SK-N-MC (cell line): ENCODE data around the gene LRP1B.
"Not testable (repeated sequence)": the region's sequence is repeated elsewhere in the genome, so short reads cannot be mapped to it uniquely, and the experiment has no call there.

Experiments
- DNase-seq: peaks from one replicate; pipeline ENCODE4 v3.0.0-alpha.2; 2011; ENCODE audit warnings: low read depth, low spot score
- H3K27ac ChIP-seq: fragments of 200-600 bp; sonication (generic); 2 replicates; pipeline ENCODE4 v1.5.1; 2016; ENCODE audit warnings: mixed run types
- H3K36me3 ChIP-seq: fragments of 200-600 bp; sonication (generic); 2 replicates; pipeline ENCODE4 v1.6.1; 2017; ENCODE audit warnings: antibody characterized with exemption, low read length, mixed read lengths; ENCODE audit not compliant: insufficient read depth
- H3K4me3 ChIP-seq: fragments of 200-600 bp; sonication (generic); 2 replicates; pipeline ENCODE4 v1.5.1; 2016
- H3K9ac ChIP-seq: fragments of 200-600 bp; sonication (generic); 2 replicates; pipeline ENCODE4 v1.8.0; 2017; ENCODE audit warnings: mixed run types, mixed read lengths; ENCODE audit not compliant: insufficient read length
- H3K9me3 ChIP-seq: fragments of 200-600 bp; sonication (generic); 2 replicates; pipeline ENCODE4 v1.6.1; 2017; ENCODE audit warnings: low read depth, mild to moderate bottlenecking, antibody characterized with exemption, low read length, moderate library complexity, mixed read lengths
- EZH2 ChIP-seq: fragments of 200-600 bp; sonication (generic); IDR thresholded peaks from one replicate; pipeline ENCODE4 v1.6.1; 2017; ENCODE audit warnings: antibody characterized with exemption
- FOXP2 ChIP-seq: optimal IDR thresholded peaks from 2 replicates; pipeline ENCODE3; 2011; ENCODE audit warnings: mild to moderate bottlenecking, moderate library complexity; ENCODE audit not compliant: insufficient read depth; ENCODE audit errors: extremely low read length, control extremely low read depth
- POLR2AphosphoS5 ChIP-seq: IDR thresholded peaks from 2 replicates; pipeline ENCODE4 v1.6.1; 2012; ENCODE audit warnings: mild to moderate bottlenecking, low read depth, low read length, borderline replicate concordance

LRP1B gene

DNA sequence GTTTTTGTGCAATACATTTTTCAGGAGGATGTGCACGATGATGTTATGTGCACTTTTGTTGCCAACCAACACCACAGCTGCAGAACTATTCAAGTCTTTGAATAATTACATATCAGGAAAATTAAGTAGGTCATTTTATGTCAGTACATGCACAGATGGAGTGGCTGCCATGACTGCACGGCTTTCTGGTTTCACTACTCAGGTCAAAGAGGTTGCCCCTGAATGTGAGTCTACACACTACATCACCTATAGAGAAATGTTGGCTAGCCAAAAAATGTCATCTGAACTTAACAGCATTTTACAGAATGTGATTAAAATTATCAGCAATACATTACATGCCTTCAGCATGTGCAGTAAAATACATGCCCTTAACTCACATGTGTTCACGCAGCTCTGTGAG is 1713.3 kb downstream of the LRP1B start:
- no peak overlapping the region for H3K9ac ChIP-seq
- no peak for DNase-seq
- H3K27ac ChIP-seq: no peak overlapping the region
- H3K4me3 ChIP-seq: no peak overlapping the region
- no peaks in the 10 kb centered on the region for H3K36me3 ChIP-seq
- TF ChIP-seq FOXP2 (no peak), POLR2AphosphoS5 (no peak), EZH2 (no peak)
- H3K9me3 ChIP-seq: no peaks in the 10 kb centered on the region

DNA sequence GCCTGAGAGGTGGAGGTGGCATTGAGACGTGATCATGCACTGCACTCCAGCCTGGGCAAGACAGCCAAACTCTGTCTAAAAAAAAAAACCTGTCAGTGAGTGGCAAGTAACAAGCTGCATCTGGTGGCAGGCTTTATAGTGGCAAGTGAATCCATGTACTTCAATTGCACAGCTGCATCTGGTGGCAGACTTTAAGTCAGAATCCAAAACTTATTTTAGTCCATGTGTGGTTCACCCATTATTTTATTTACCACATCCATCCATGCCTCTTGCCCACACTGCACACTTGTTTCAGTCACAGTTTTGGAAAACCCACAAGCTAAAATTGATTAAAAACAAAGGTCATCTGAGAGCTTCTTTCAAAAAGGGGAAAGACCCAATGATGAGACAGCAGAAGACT is 1714.2 kb downstream of the LRP1B start:
- H3K4me3 ChIP-seq: no peak overlapping the region
- H3K27ac ChIP-seq: no peak overlapping the region
- DNase-seq: no peak
- H3K36me3 ChIP-seq: no peaks in the 10 kb centered on the region
- no peak overlapping the region for H3K9ac ChIP-seq
- no peaks in the 10 kb centered on the region for H3K9me3 ChIP-seq
- TF ChIP-seq POLR2AphosphoS5 (no peak), EZH2 (no peak), FOXP2 (no peak)

DNA sequence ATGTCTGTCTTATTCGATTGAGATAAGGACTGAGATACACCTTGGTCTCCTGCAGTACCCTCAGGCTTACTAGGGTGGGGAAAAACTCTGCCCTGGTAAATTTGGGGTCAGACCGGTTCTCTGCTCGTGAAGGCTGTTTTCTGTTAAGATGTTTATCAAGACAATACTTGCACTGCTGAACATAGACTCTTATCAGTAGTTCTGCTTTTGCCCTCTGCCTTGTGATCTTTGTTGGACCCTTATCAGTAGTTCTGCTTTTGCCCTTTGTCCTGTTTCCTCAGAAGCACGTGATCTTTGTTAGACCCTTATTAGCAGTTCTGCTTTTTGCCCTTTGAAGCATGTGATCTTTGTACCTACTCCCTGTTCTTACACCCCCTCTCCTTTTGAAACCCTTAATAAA is 1715.8 kb downstream of the LRP1B start:
- not testable (repeated sequence) for H3K27ac ChIP-seq, DNase-seq, H3K9me3 ChIP-seq, H3K9ac ChIP-seq, H3K4me3 ChIP-seq, H3K36me3 ChIP-seq

DNA sequence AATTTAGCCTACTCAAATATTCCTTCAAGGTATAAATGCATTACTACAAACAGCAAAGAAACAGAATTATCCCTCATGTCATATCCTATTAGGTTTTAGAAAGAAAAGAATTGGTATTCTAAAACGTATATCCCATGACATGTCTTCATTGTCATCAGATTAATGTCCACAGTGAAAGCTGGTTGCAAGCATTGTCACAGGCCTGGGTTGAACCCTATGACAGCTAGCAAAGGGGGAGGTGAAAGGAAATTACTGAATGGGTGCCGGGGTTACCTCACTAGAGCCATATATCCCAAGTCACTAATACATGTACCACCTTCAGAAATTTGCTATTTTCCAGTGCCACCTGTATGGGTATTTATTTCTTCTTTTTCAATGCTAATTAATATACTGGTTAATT is 1720.1 kb downstream of the LRP1B start:
- no peak overlapping the region for H3K4me3 ChIP-seq
- no peaks in the 10 kb centered on the region for H3K36me3 ChIP-seq
- no peak overlapping the region for H3K9ac ChIP-seq
- TF ChIP-seq FOXP2 (no peak), EZH2 (no peak), POLR2AphosphoS5 (no peak)
- DNase-seq: no peak
- H3K9me3 ChIP-seq: no peaks in the 10 kb centered on the region
- no peak overlapping the region for H3K27ac ChIP-seq

DNA sequence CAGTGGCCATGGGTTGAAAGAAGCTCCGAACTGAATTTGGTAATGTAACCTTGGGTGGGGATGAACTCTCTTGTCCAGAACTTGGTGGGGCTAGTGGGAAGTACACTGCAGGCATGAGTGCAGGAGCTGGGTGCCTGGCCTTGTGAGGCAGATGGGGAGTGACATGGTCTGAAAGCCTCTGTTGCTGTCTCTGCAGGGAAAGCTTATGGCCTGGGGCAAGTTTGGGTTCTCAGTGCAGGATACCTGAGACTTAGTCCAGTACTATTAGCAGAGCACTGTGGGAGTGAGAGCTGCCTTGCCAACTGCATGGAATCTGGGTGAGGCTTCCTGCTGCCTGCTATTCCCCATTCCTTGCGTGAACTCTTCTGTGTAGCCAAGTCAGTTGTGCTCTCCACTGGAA is 1729.8 kb downstream of the LRP1B start:
- H3K4me3 ChIP-seq: no peak overlapping the region
- H3K36me3 ChIP-seq: 0 out of 2 replicates have a peak, but pooled peaks cover 3% of the 10 kb centered on the region
- no peak overlapping the region for H3K9ac ChIP-seq
- TF ChIP-seq FOXP2 (no peak), EZH2 (no peak), POLR2AphosphoS5 (no peak)
- no peak for DNase-seq
- peaks cover 3% of the 10 kb centered on the region; the same call in 1 of the 2 replicates for H3K9me3 ChIP-seq
- no peak overlapping the region for H3K27ac ChIP-seq

DNA sequence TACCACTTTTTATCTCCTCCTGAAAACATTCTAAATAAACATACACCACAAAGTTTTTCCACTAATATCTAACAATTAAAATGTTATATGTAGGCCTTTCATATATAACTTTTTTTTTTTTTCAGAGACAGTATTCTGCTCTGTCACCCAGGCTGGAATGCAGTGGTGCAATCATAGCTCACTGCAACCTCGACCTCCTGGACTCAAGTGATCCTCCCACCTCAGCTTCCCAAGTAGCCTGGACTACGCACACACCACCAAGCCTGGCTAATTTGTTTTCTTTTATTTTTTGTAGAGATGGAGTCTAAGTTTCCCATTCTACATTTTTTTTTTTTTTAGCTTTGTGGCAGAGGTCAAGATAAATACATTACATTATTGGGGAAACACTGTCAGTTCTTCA is 1738.0 kb downstream of the LRP1B start:
- H3K9me3 ChIP-seq: no peaks in the 10 kb centered on the region
- no peak for DNase-seq
- TF ChIP-seq POLR2AphosphoS5 (no peak), FOXP2 (no peak), EZH2 (no peak)
- no peak overlapping the region for H3K4me3 ChIP-seq
- H3K27ac ChIP-seq: no peak overlapping the region
- no peak overlapping the region for H3K9ac ChIP-seq
- H3K36me3 ChIP-seq: no peaks in the 10 kb centered on the region

DNA sequence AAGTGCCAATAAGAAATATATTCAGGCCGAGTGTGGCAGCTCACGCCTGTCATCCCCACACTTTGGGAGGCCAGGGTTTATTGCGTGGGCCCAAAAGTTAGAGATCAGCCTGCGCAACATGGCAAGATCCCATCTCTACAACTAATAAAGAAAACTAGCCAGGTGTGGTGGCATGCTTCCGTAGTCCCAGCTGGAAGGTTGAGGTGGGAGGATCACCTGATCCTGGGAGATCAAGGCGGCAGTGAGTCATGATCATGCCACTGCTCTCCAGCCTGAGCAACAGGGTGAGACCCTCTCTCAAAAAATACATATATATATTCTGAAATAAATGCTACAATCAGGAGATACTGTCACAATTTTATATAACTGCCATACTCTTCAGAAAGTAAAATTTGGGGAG is 1745.9 kb downstream of the LRP1B start:
- Histone ChIP-seq H3K27ac (no peak overlapping the region), H3K9ac (no peak overlapping the region), H3K9me3 (no peaks in the 10 kb centered on the region), H3K4me3 (no peak overlapping the region), H3K36me3 (no peaks in the 10 kb centered on the region)
- DNase-seq: no peak
- TF ChIP-seq EZH2: no peak
- TF ChIP-seq FOXP2: no peak
- no peak for TF ChIP-seq POLR2AphosphoS5

DNA sequence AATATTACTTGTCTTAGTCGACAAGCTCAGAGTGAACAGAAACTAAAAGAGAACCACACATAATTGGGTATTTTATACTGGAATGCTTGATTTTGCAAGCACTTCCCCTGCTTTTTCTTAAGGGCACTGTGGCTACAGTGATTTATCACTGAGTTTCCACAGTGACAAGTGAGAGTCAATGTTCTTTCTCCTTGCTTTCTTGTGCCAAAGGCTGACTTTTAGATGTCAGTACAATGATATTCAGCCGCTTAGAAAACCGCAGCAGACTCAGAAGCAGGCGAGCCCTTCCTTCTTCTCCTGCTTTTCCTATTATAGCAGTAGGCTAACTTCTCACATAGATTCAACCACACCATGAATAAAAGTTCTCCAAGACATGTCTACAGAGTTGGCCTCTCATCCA is 1747.0 kb downstream of the LRP1B start:
- peak overlapping the region; percentile 67; the same call in 1 of the 2 replicates for H3K27ac ChIP-seq
- TF ChIP-seq FOXP2 (no peak), EZH2 (no peak), POLR2AphosphoS5 (no peak)
- peak overlapping the region; percentile 48 for H3K4me3 ChIP-seq
- no peaks in the 10 kb centered on the region for H3K36me3 ChIP-seq
- H3K9ac ChIP-seq: no peak overlapping the region
- no peaks in the 10 kb centered on the region for H3K9me3 ChIP-seq
- DNase-seq: no peak

DNA sequence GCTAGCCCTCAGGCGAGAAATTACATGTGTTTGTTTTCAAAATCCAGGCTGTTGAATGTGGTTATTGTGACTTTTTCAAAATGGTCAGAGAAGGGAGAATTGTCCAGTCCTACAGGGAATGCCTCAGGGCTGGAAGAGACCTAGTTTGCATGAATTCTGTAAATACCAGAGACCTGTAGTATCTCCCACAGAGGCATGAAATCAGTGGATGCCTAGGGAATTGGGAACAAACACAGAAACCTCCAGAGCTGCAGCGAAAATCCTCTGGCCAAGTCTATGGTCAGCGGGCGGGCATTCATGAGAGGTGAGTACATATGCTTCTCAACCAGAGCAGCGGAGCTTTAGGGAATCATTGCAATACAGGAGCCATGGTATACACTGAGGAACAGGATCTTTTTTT is 1754.1 kb downstream of the LRP1B start:
- no peak overlapping the region for H3K4me3 ChIP-seq
- no peak for TF ChIP-seq FOXP2
- TF ChIP-seq POLR2AphosphoS5: no peak
- TF ChIP-seq EZH2: no peak

DNA sequence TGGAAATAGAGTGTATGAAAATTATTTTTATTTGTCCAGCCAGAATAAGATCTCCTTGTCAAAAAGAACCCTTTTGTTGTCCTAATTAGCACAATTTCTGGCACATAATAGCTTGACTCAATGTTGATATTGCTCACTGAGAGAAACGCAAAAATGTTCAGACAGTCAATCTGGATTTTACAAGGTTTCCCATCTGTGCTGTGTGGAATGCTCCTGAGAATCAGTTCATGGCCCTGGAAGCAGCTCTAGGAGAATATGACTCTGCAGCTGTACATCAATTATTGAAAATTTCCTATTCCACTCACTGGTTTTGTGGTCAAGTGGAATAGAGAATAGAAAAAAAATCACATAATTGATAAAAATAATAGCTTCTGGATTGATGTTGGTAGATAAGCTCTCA is 1767.7 kb downstream of the LRP1B start:
- Histone ChIP-seq H3K27ac (no peak overlapping the region), H3K9me3 (no peaks in the 10 kb centered on the region), H3K9ac (no peak overlapping the region), H3K36me3 (no peaks in the 10 kb centered on the region), H3K4me3 (no peak overlapping the region)
- TF ChIP-seq EZH2 (no peak), POLR2AphosphoS5 (no peak)
- no peak for DNase-seq

More for the DNA sequence above, 1754.1 kb downstream of the LRP1B start:
- no peak for DNase-seq
- Histone ChIP-seq H3K36me3 (no peaks in the 10 kb centered on the region), H3K27ac (no peak overlapping the region), H3K9me3 (no peaks in the 10 kb centered on the region), H3K9ac (no peak overlapping the region)
